Measurements from ENCODE around the gene ITPK1. TPM values are rescaled to one million over a fixed set of nuclear protein-coding genes. Genes with fewer than 3 reads are reported as not detected.

Gene ITPK1
- polyA plus RNA-seq, 2 of the 4 experiments (the other 2 are of a cell fraction): 46.2 to 47.0 TPM

GRCh38 chr14:93025055-93025454, 90.7 kb downstream of the ITPK1 start:
- FAIRE-seq (no peak), DNase-seq (ENCODE audit: low read depth in 1 of 2, low spot score in 1 of 2) (no peak), ATAC-seq (no peak)
- 88% methylated on average over 9 of the region's 9 CpGs for WGBS (ENCODE audit: missing lambda C conversion rate)
- ChIA-PET POLR2A (no interaction called here), CTCF (no interaction called here)
- Histone ChIP-seq H3K4me1 (peaks cover 10% of the 10 kb centered on the region; the same call in 2 of the 3 replicates), H3K9me3 (no peaks in the 10 kb centered on the region), H3K4me3 (no peak overlapping the region), H3K27ac (peak overlapping the region in 1 of 2 experiments; percentile 18; a peak in 1 of 6 replicates), H3K4me2 (no peak overlapping the region)
- TF ChIP-seq RCOR1 (IDR thresholded peaks at IDR 0.05; ENCODE audit: low read depth, low read length) (no peak), JUNB (IDR thresholded peaks at IDR 0.05) (no peak), MAZ (IDR thresholded peaks at IDR 0.05; ENCODE audit: borderline replicate concordance, low read depth, low read length) (no peak), RFX5 (IDR thresholded peaks at IDR 0.05) (no peak), NPAS2 (CRISPR knock-in tag; IDR thresholded peaks at IDR 0.05; ENCODE audit: borderline replicate concordance) (no peak), TFCP2L1 (CRISPR knock-in tag; IDR thresholded peaks at IDR 0.05) (no peak)

GRCh38 chr14:93024493-93024892, 91.2 kb downstream of the ITPK1 start:
- WGBS (ENCODE audit: missing lambda C conversion rate): 84% methylated on average over 4 of the region's 5 CpGs
- ATAC-seq (no peak), DNase-seq (ENCODE audit: low read depth in 1 of 2, low spot score in 1 of 2) (no peak), FAIRE-seq (no peak)
- ChIA-PET POLR2A (no interaction called here), CTCF (interaction anchor here (0.6 kb wide), 1 partner anchor 13 kb away, joined by 3 read pairs; no protein-coding TSS in a partner anchor)
- no peak overlapping the region for H3K4me2 ChIP-seq
- H3K4me1 ChIP-seq: peaks cover 4% of the 10 kb centered on the region; the same call in 2 of the 3 replicates
- H3K4me3 ChIP-seq: no peak overlapping the region
- peak overlapping the region in 1 of 2 experiments; percentile 18; a peak in 1 of 6 replicates for H3K27ac ChIP-seq
- TF ChIP-seq GATA3 (IDR thresholded peaks at IDR 0.05; ENCODE audit: borderline replicate concordance) (no peak), POLR2AphosphoS2 (conservative IDR thresholded peaks at IDR 0.05; ENCODE audit: low read length) (no peak), CHD4 (IDR thresholded peaks at IDR 0.05; ENCODE audit: borderline replicate concordance) (no peak), HOXB13 (CRISPR knock-in tag; IDR thresholded peaks at IDR 0.05; ENCODE audit: low read depth) (no peak), ATOH8 (CRISPR knock-in tag; IDR thresholded peaks at IDR 0.05; ENCODE audit: low read depth) (no peak), JUN (IDR thresholded peaks at IDR 0.05) (no peak)
- H3K9me3 ChIP-seq: no peaks in the 10 kb centered on the region

- Histone ChIP-seq H3K4me1 (peaks cover 3% of the 10 kb centered on the region; the same call in 1 of the 3 replicates), H3K4me3 (no peak overlapping the region), H3K9me3 (no peaks in the 10 kb centered on the region), H3K4me2 (no peak overlapping the region), H3K27ac (0 out of 6 replicates have a peak overlapping the region, but pooled peaks of 1 of the 2 experiments have one; percentile 1)
- TF ChIP-seq HOXB5 (CRISPR knock-in tag; IDR thresholded peaks at IDR 0.05) (no peak), HDAC2 (IDR thresholded peaks at IDR 0.05) (no peak), PHF8 (IDR thresholded peaks at IDR 0.05; ENCODE audit: borderline replicate concordance, low read depth) (no peak), ZC3H11A (IDR thresholded peaks at IDR 0.05) (no peak), RNF2 (IDR thresholded peaks at IDR 0.05; ENCODE audit: borderline replicate concordance, low read depth) (no peak), USF2 (IDR thresholded peaks at IDR 0.05) (no peak), KDM5A (IDR thresholded peaks at IDR 0.05) (no peak), HEYL (CRISPR knock-in tag; IDR thresholded peaks at IDR 0.05) (no peak), E2F6 (IDR thresholded peaks at IDR 0.05; ENCODE audit: borderline replicate concordance, low read depth) (no peak), JUNB (IDR thresholded peaks at IDR 0.05) (no peak)
- CTCF ChIA-PET: interaction anchor here (0.6 kb wide), 1 partner anchor 12 kb away, joined by 3 read pairs; no protein-coding TSS in a partner anchor
- ATAC-seq (no peak), DNase-seq (ENCODE audit: low read depth in 1 of 2, low spot score in 1 of 2) (no peak), FAIRE-seq (no peak)
- WGBS (ENCODE audit: missing lambda C conversion rate): 91% methylated on average over 11 of the region's 12 CpGs
- POLR2A ChIA-PET: no interaction called here
These were observed 91.8 kb downstream of the ITPK1 start for GRCh38 chr14:93023802-93024434.
